Measurements from ENCODE around the gene ST8SIA4. TPM values are rescaled to one million over a fixed set of nuclear protein-coding genes. Genes with fewer than 3 reads are reported as not detected.

The ST8SIA4 gene
- total RNA-seq, 1 experiment from 2014 or later = not detected

DNA sequence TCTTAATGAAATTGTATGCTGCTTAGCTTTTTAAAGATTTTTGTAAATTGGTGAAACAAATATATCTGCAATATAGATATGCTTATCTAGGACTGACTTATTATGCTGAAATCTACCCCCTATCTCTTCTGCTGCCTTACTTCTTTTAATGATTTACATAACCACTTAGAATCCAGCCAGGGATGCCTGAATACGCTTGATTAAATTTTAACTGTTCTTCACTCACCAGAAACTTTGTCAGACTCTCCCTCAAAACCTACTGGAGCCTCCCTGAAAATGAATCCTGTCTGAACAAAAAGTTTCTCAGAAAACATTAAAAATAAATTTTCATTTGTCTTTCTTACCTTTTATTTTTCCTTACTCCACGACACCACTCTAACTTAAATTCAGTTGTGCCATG, 111.7 kb downstream of the ST8SIA4 start:
- no peak overlapping the region for H4K8ac ChIP-seq (replicated peaks; ENCODE audit: insufficient read length, low read depth, low read length)
- H3K4ac ChIP-seq (ENCODE audit: low read depth, low read length) = no peak overlapping the region

More for the DNA sequence above, 111.7 kb downstream of the ST8SIA4 start:
- no peak overlapping the region for H2BK5ac ChIP-seq (ENCODE audit: insufficient read length, low read length)
- no peak overlapping the region for H3K18ac ChIP-seq (ENCODE audit: insufficient read length, low read depth, low read length)
- no peaks in the 10 kb centered on the region for H3K79me1 ChIP-seq (ENCODE audit: insufficient read depth, low read depth, low read length, poor library complexity, severe bottlenecking)
- H3K27ac Mint-ChIP-seq = no peak overlapping the region
- no peak overlapping the region for H3K4me2 ChIP-seq (ENCODE audit: insufficient read depth, insufficient read length, low read length)
- H2BK15ac ChIP-seq (ENCODE audit: low read depth, low read length) = no peak overlapping the region
- H3K56ac ChIP-seq (ENCODE audit: insufficient read length, low read depth, low read length) = no peak overlapping the region
- H3K4me1 Mint-ChIP-seq = peaks cover 15 to 20% of the 10 kb centered on the region in 2 experiments
- no peak overlapping the region for H3K27ac ChIP-seq (ENCODE audit: insufficient read length, low read depth, low read length)
- H2BK12ac ChIP-seq (ENCODE audit: insufficient read length, low read depth, low read length) = no peak overlapping the region
- no peak overlapping the region for H3K23ac ChIP-seq (ENCODE audit: insufficient read length, low read depth, low read length)
- no peaks in the 10 kb centered on the region for H3K27me3 ChIP-seq (ENCODE audit: insufficient read depth, low read length)
- no peak overlapping the region for H2AFZ ChIP-seq (ENCODE audit: low read length)
- no peak overlapping the region for H3K4me3 Mint-ChIP-seq
- no peaks in the 10 kb centered on the region for H3K27me3 Mint-ChIP-seq (ENCODE audit: low read depth)
- H2BK20ac ChIP-seq (ENCODE audit: low read depth, low read length, poor library complexity, severe bottlenecking) = no peak overlapping the region
- no peak overlapping the region for H4K91ac ChIP-seq (ENCODE audit: insufficient read length, low read depth, low read length)
- H2AK5ac ChIP-seq (ENCODE audit: insufficient read length, low read length) = no peak overlapping the region
- H4K20me1 ChIP-seq (ENCODE audit: control insufficient read depth, insufficient read depth, insufficient read length) = no peaks in the 10 kb centered on the region
- H2BK120ac ChIP-seq (ENCODE audit: low read depth, low read length, poor library complexity, severe bottlenecking) = no peak overlapping the region
- no peaks in the 10 kb centered on the region for H3K79me2 ChIP-seq (ENCODE audit: insufficient read depth, low read length)
- TF ChIP-seq CTCF (conservative IDR thresholded peaks at IDR 0.05) = no peak
- no peak overlapping the region for H3K9ac ChIP-seq (ENCODE audit: extremely low read depth, insufficient read length, low read length)
- H3T11ph ChIP-seq (ENCODE audit: low read length) = no peak overlapping the region
- 100% methylated on average over 1 of the region's 2 CpGs for WGBS (ENCODE audit: extremely low coverage, insufficient read length, low lambda C conversion rate)
- peaks cover 3% of the 10 kb centered on the region; the same call in 1 of the 2 replicates for H3K4me1 ChIP-seq (ENCODE audit: insufficient read depth, low read length)
- no peak overlapping the region for H3K14ac ChIP-seq (ENCODE audit: insufficient read depth, low read length)
- no peaks in the 10 kb centered on the region; a peak in 2 of 7 replicates for H3K36me3 Mint-ChIP-seq (ENCODE audit: insufficient read depth in 1 of 3, low read depth in 3 of 3)
- H4K5ac ChIP-seq (ENCODE audit: insufficient read length, low read depth, low read length) = no peak overlapping the region
- H3K23me2 ChIP-seq (ENCODE audit: insufficient read length, low read depth, low read length, poor library complexity, severe bottlenecking) = no peaks in the 10 kb centered on the region
- DNase-seq = no peak
- no peaks in the 10 kb centered on the region for H3K9me3 ChIP-seq (ENCODE audit: control insufficient read depth, low read depth, low read length)
- peaks cover 0 to 3% of the 10 kb centered on the region in 2 experiments; a peak in 3 of 5 replicates for H3K9me3 Mint-ChIP-seq
